Fibroblast of lung (primary cell): ENCODE measurements around the gene TMTC4.

Experiments used
- CTCF ChIP-seq, 2 donors: IDR thresholded peaks in 1 of 2; conservative IDR thresholded peaks in 1 of 2; 1 replicate in 1 of 2; 2 replicates in 1 of 2; pipeline ENCODE4 v1.5.1; 2011 to 2012; ENCODE audit warnings: low read length in 2 of 2, control low read depth in 1 of 2, inconsistent platforms in 1 of 2, low read depth in 1 of 2, mild to moderate bottlenecking in 1 of 2
- EZH2 ChIP-seq: IDR thresholded peaks from 2 replicates; pipeline ENCODE4 v1.5.1; 2012; ENCODE audit warnings: low read length, control low read depth, mild to moderate bottlenecking; ENCODE audit errors: missing control alignments

- peak; percentile 73 to 80 for TF ChIP-seq CTCF (conservative IDR thresholded peaks at IDR 0.05 in 1 of 2, IDR thresholded peaks at IDR 0.05 in 1 of 2; ENCODE audit: low read depth in 1 of 2, low read length in 2 of 2)
- no peak for TF ChIP-seq EZH2
Observed at GRCh38 chr13:100721885-100722512, 47.4 kb upstream of the TMTC4 start.
